ENCODE measurements around the gene ABHD17A.
"Not testable (repeated sequence)": the region's sequence is repeated elsewhere in the genome, so short reads cannot be mapped to it uniquely, and the experiment has no call there.

Gene ABHD17A

DNA sequence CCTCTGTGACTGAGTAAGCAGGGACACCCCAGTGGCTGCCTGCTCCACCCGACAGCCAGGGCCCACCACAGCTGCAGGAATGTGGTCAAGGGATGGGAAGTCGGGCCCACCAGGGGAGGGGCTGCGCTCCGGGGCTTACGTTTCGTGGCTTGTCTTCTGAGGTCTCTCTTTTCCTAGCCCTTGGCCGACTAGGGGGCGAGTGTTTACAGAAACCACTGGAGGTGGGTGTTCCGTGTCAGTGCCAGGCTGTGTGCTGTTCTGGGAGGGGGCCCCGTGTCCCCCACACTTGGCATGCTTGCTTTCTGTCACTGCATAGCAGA, 24.4 kb upstream of the ABHD17A start:
- DNase-seq, result no peak

DNA sequence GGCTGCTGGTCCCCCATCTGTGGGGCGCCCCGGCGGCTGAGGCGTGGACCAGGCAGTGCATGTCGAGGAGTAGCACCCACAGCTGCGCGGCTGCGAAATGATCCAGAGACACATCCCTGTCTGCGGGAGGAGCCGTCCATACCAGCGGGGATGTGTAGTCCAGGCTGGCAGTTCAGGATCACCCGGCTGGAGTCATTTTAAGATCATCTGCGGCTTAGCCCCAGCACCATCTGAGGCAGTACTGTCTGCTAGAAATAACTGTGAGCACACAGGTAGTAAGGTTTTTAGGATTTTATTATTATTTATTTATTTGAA, 23.0 kb upstream of the ABHD17A start:
- no peak for DNase-seq

DNA sequence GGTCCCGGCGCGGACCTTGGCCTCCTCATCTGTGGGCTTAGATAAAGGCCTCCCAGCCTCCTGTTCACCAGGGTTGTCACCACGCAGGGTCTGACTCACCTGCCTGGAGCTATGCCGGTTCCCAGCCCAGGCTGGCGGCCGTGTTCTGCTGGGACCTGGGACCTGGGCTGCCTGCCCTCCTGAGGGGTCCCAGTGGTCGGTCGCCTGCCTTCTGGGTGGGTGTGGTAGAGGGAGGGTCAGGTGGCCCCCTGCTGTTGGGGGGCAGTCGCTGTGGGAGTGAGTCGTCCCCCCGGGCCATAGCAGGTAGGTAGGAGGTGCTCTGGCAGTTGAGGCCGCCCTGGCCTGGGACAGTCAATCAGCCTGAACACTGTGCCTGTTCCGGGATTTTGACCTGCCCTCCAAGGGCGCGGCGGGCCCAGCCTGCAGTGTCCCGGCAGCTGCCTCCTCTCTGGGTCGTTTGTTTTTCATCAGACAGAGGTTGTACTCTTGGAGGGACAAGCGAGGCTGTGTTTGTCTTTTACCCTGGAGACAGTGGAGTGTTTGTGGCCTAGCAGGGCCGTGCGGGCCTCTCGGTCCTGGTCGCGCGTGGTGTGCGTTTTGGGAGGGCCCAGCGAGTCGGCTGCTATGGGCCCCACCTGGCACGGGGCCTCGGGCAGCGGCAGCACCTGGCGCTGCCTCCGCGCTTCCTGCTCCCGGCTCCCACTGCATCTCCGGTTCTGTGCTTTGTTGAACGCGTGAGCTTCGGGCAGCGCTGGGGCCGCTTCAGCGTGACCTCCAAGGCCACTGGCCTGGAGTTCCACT, 22.5 kb upstream of the ABHD17A start:
- no peak for DNase-seq

DNA sequence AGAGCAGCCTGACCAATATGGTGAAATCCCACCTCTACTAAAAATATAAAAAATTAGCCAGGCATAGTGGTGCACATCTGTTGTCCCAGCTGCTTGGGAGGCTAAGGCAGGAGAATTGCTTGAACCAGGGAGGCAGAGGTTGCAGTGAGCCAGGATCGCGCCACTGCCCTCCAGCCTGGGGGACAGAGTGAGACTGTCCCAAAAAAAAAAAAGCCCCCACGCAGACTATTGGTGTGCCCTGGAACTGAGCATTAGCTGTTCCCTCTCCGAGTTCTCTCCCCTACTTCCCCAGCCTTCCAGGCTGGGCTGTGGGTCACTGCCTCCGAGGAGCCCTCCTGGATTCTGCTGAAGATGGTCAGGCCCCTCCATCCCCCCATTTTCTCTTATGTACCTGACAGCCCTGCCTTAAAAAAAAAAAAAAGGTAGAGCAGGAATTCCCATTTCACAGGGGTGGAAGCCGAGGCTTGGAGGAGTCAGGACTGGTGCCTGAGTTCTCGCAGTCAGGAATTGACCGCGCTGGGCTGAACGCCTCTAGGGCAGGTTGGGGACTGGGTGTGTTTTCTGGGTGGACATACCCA, 21.8 kb upstream of the ABHD17A start:
- no peak for DNase-seq

DNA sequence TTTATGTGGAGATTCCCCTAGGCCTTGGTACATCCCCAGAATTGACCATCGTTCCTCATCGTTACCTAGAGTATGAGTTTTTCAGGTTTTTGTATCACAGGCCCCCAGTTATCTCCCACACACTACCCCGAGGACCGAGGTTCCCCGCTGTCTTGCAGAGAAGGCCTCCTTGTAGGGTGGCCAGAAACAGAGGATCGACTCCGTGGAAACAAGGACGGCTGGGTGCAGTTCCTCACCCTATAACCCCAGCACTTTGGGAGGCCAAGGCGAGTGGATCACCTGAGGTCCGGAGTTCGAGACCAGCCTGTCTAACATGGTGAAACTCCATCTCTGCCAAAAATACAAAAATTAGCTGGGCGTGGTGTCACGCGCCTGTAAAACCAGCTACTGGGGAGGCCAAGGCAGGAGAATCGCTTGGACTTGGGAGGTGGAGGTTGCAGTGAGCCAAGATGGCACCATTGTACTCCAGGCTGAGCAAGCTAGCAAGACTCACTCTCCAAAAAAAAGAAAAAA, 20.6 kb upstream of the ABHD17A start:
- DNase-seq, result no peak

DNA sequence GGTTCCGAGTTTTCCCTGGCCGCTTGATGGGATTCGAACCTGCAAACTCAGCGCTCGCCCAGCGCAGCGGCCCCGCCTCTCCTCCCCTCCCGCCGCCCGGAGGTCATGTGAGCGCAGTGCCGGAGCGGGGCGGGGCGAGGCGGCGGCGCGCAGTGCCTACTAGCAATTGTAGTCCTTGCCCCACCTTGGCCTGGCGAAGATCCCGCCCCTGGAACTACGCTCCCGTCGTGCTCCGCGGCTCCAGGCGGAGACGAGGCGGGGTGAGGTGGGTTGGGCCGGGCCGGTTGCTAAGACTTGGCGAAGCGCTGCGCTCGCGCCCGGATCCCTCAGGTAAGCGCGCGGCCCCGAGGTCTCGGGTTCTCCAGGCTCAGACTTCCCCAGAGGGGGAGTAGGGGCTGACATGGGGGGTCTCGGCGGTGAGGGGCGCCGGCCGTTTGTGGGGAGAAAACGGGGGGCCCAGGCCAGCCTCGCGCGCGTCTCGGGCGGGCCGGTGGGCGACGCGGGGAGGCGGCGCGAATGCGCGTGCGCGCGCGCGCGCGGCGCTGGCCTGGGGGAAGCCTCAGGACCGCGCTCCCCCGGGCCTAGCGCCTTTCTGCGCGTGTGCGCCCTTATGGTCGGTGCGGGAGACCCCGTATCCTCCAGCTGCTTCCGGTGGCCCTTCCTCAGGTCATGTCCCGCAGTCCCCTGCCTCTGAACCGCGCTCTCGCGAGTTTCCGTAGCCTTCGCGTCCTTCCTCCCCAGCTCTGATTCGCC, 20.0 kb upstream of the ABHD17A start, which contains the start of the genes ADAT3 and SCAMP4:
ADAT3 (plus strand) TSS at position 290 of the 753 bp plus-strand sequence. CDS start 6,649 bp downstream, outside the sequence.
SCAMP4 (plus strand) TSS at position 290 of the 753 bp plus-strand sequence. CDS start 9,621 bp downstream, outside the sequence.
- peak; percentile 100 for DNase-seq

DNA sequence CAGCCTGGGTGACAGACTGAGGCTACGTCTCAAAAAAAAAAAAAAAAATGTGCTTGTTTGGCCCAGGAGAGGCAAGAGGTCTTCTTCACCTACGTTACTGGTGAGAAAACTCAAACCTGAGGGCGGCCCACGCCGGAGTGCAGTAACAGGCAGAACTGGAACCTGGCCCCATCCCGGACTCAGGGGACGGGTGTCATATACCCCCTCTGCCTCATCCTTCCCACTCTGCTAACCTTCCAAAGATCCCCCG, 19.5 kb upstream of the ABHD17A start:
- DNase-seq, result no peak

DNA sequence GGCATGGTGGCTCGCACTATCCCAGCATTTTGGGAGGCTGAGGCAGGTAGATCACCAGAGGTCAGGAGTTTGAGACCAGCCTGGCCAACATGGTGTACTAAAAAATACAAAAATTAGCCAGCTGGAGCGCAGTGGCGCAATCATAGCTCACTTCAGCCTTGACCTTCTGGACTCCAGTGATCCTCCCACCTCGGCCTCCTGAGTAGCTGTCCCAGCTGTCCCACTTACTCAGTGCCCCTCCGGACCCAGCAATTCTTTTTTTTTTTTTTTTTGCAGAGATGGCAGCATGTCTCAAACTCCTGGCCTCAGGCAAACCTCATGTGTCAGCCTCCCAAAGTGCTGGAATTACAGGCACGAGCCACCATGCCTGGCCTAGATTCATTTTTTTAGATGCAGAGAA, 17.6 kb upstream of the ABHD17A start:
- DNase-seq, result no peak

DNA sequence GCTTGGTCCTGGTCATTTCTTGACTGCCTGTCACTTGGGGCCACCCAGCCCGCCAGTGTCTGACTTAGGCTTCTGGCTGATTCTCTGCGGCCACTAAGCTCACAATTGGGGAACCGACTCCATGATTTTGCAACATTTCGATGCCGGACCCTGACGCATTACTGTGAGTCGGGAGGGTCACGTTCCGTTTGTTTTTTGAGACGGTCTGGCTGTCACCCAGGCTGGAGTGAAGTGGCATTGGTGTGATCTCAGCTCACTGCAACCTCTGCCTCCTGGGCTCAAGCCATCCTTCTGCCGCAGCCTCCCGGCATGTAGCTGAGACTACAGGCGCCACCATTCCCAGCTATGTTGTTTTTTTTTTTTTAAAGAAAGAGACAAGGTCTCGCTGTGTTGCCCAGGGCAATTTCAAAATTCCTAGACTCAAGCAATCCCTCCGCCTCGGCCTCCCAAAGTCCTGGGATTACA, 16.7 kb upstream of the ABHD17A start:
- DNase-seq, result no peak

DNA sequence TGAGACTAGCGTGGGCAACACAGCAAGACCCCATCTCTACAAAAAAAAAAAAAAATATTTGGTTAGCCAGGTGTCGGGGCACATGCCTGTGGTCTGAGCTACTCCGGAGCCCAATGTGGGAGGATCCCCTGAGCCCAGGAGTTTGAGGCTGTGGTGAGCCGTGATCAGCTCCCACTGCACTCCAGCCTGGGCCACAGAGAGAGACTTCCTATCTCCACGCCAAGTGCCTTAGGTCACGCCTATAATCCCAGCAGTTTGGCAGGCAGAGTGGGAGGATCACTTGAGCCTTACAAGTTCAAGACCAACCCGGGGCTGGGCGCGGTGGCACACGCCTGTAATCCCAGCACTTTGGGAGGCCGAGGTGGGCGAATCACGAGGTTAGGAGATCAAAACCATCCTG, 11.2 kb upstream of the ABHD17A start:
- DNase-seq, result no peak

DNA sequence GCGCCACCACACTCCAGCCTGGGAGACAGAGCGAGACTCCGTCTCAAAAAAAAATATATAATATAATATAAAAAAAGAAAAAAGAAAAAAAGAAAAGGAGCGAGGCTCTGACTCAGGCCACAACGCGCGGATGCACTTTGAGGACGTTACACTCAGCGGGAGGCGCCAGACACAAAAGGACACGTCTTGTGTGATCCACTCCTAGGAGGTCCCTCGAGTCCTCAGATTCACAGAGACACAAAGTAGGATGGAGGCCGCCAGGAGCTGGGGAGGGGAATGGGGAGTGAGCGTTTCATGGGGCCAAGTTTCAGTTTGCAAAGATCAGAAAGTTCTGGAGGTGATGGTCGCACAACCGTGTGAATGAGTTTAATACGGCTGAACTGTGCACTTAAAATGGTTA, 8.5 kb upstream of the ABHD17A start:
- DNase-seq, result no peak

DNA sequence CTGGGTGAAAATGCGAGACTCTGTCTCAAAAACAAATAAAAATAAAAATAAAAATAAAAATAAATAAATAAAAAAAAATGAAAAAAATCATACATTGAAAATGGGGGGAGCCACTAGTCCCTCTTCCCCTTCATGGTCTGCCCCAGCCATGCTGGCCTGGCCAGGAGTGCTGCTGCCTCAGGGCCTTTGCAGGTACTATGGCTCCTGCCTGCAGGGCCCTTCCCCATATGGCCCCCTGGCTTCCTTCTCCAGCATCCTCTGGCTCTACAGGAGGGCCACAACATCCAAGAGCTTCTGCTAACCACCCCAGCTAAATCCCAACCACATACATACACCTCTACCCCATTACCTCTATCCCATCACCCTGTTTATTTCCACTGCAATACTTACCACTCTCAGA, 4.6 kb upstream of the ABHD17A start:
- no peak for DNase-seq

DNA sequence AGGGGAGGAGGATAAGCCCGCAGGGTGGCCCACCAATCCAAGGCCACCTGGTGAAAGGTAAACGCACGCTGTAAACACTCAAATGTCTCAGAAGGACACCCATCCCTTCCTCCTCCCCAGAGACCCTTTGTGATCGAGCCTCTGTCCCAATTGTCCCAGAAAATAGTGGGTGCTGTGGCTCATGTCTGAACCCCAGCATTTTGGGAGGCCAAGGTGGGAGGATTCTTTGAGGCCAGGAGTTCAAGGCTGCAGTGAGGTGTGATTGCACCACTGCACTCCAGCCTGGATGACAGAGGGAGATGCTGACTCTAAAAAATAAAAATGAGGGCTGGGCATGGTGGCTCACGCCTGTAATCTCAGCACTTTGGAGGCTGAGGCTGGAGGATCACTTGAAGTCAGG, 3.1 kb upstream of the ABHD17A start:
- no peak for DNase-seq

DNA sequence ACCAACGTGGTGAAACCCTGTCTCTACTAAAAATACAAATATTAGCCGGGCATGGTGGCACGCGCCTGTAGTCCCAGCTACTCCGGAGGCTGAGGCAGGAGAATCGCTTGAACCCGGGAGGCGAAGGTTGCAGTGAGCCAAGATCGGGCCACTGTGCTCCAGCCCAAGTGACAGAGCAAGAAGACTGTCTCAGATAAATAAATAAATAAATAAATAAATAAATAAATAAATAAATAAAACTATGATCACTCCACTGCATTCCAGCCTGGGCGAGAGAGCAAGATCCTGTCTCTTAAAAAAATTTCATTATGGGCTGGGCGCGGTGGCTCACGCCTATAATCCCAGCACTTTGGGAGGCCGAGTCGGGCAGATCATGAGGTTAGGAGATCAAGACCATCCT, 1.1 kb upstream of the ABHD17A start:
- not testable (repeated sequence) for DNase-seq

DNA sequence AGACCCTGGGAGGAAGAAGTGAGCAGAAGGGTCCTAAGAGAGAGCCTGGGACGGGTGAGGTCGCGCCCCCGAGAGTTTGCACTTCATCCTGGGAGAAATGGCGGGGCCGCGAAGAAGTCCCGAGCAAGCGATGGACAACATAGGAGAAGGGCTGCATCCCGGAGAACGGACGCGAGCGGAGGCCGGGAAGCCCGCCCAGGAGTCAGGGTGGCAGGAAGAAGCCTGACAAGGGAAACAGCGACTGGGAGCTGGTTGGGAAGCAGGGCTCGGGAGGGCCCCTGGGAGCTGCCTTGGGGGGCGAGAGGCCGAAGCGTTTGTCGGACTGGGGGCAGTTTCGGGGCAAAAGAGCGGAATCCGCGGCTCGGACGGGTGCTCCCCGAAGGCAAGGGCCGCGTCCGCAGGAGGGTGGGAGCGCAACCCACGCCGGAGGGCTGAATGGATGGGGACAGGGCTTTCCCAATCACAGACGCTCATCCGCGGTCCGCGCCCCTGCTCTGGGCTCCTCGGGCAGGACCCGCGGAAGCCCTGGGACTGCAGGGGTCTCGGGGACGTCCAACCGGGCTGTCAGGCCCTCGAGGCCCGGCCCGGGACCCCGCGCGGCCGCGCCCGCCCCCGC, 469 bp downstream of the ABHD17A start:
- peak; percentile 38 for DNase-seq

DNA sequence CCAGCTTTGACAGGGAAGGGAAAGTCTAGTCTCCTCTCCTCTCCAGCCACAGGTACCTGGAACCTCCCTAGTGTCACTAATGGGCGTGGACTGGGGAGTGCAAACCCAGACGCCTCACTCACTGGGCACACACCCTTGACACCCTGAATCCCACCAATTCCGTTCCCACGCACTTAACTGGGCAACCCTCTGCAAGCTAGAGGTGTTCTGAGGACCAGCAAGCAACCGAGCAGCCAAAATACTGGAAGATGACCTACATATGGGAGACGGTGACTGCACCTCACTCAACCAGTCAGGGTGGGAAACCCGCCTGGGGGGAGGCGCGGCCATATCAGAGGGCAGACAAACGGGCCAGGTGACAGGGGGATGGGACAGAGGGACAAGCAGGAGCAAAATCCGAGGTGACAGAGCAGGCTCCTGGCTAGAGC, 991 bp downstream of the ABHD17A start:
- peak; percentile 28 for DNase-seq

DNA sequence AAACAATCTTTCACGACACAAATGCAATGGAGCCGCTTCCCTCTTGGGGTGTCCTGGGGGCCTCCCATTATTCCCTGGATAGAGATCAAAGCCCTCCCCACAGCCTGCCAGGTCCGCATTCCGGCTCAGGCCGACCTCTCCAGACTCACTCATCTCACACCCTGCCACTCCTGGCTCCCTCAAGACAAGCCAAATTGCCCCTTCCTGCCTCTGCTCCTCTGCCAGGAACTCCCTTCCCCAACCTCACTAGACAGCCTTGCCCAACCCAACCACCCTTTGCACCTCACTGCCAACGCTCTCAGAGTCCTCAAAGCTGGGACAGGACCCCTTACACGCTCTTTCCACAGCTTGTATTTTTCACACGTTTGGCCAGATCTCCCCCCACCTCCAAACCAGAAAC, 1.5 kb downstream of the ABHD17A start:
- no peak for DNase-seq

DNA sequence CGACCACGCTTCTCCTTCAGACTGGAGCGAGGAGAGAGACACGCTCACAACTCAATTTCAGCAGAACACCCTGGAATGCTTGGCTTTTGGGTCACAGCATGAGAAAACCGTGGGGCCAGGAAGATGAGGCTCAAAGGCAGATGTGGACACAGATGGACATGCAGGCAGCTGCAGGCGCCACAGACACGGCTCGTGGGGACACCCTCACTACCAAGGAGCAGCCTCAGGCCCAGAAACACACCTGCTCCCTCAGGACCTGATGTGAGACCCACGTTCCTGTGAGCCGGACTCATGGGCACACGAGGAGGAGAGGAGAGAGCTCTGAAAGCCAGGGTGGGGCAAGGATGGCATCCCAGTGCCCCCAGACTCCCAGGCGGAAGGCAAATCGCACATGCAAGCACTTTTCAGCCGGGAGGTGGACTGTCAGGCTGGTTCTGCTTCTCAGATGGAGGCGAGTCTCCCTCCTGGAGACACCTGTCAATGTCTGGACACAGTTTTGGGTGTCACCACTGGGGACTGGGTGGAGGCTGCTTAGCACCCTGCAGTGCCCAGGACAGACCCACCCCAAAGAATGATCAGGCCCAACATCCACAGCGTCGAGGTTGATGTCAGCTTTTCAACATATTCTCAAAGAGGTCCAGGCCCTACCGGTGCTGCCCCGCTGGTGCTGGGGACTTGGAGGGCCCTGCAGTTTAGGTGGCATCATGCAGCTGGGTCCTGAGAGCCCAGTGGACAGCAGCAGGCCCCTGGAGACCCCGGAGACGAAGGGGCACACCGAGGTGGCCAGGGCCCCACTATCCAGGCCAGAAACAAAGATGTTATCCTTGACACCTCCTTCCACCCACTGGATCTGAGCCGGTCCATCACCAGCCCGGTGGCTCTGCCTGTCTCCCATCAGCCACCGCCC, 2.3 kb downstream of the ABHD17A start:
- no peak for DNase-seq

DNA sequence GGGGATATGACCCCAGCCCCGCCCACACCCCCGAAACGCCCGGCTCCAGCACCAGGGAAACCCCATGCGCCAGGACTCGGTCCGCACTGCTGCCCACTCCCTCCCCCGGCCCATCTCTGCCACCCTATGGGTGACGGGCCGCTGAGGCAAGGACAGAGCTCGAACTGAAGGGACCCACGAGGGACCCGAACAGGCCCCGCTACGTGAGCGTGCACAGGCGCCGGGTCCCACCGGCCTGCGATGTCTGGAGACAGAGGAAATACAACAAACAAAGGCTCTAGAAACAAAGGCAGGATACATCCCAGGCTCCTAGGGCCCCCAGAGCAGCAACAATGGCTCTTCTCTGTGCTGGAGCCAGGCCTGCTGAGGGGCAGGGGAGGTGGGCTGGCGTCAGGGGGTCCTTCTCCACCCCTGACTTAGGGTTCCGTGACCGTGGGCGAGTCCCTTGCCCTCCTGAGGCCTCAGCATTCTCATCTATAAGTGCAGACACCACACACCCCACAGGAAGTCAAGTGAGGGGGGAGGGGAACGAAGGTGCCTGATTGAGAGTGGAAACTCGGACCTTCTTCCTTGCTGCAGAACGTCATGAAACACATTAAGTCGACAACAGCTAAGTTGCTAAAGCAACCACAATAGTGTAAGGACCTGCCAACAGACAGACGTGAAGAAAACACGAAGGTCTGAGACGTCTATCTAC, 3.1 kb downstream of the ABHD17A start:
- peak; percentile 40 for DNase-seq

DNA sequence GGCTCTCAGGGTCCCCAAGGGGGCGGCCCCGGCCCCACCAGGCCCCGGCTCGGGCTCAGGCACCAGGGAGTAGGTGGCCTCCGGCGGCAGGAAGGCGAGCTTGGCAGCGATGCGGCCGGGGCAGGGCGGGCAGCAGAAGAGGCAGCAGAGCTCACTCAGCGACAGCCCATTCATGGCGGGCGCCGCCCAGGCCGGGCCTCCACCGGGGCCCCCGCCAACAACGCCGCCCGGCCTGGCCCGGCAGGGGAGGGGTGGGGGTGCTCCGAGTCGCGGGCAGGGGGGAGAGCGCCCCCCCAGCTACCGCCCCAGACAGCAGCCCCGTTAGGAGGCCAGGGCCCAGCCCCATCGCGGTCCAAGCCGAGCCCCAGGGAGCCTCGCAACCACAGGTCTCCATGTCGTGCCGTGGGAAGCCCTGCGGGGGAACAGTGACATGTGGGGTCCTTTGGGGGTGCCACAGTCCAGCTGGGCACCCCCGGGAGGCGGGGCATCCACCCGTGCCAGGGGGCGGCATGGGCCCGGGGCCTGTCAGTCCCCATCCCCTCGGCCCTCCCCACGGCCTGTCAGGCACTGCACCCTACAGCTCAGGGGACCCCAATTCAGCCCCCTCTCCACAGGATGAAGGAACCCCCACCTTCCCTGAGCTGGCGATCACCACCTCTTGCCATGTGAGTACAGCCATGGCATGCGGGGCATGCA, 3.8 kb downstream of the ABHD17A start:
- not testable (repeated sequence) for DNase-seq

Measured in femur (tissue), 1 donor.